H1 (cell line): ENCODE results near the gene UNC80. TPM values are rescaled to one million over a fixed set of nuclear protein-coding genes. Genes with fewer than 3 reads are reported as not detected.

Experiments
- ASH2L ChIP-seq: fragments of 200-600, 300-600 bp; sonication (generic); IDR thresholded peaks from one replicate; pipeline ENCODE4 v1.7.1; 2017; ENCODE audit warnings: low read length
- BCL11A ChIP-seq, 2 experiments: IDR thresholded peaks; one replicate each; pipeline ENCODE4 v1.6.1; 2011; ENCODE audit warnings: low read depth in 2 of 2, low read length in 2 of 2, mild to moderate bottlenecking in 2 of 2
- EZH2 ChIP-seq: fragments of 200-600 bp; sonication (generic); IDR thresholded peaks from 2 replicates; pipeline ENCODE4 v1.7.1; 2012; ENCODE audit warnings: low read depth, mild to moderate bottlenecking, moderate library complexity, low read length, inconsistent platforms; ENCODE audit not compliant: severe bottlenecking
- SP2 ChIP-seq: IDR thresholded peaks from 2 replicates; pipeline ENCODE4 v1.6.1; 2012; ENCODE audit warnings: mild to moderate bottlenecking, low read length, inconsistent platforms
- TAF7 ChIP-seq: optimal IDR thresholded peaks from 2 replicates; pipeline ENCODE3; 2011; ENCODE audit warnings: low read depth, mild to moderate bottlenecking, inconsistent platforms, low read length, moderate library complexity, borderline replicate concordance
- polyA plus RNA-seq, 7 experiments: library from polyadenylated mRNA; depleted of rRNA in 3 of 7; stranded (reverse) in 5 of 7; unstranded in 2 of 7; fragments of >200 nt in 5 of 7; fragments of 200-250 nt in 2 of 7; gene quantifications; 1 replicate in 5 of 7; 2 replicates in 1 of 7; 4 replicates in 1 of 7; pipeline versions ENCODE4 v1.2.1 to v1.2.3, GENCODE V29; 2011 to 2013; ENCODE audit warnings: missing spikeins in 2 of 7, mixed read lengths in 2 of 7
- total RNA-seq: library from RNA; stranded (reverse); fragmentation: NEBNext Ultra II Directional; extraction: Animal tissue kit (Norgen Biotek cat#: 25700); gene quantifications from 2 replicates; pipeline ENCODE4 v1.2.1, GENCODE V29; 2021
- TF ChIP-seq, protein P1 (sequence below): fragments of 300-600 bp; sonication (generic); IDR thresholded peaks from 2 replicates; pipeline ENCODE4 v1.7.1; 2012; ENCODE audit warnings: low read length, moderate library complexity, mild to moderate bottlenecking, inconsistent platforms; ENCODE audit not compliant: insufficient replicate concordance

The UNC80 gene
- total and polyA plus RNA-seq, 2 of the 8 experiments (the other 6 are each of a cell fraction or from before 2014, with no cell fraction given) = 0.53 to 0.56 TPM

DNA sequence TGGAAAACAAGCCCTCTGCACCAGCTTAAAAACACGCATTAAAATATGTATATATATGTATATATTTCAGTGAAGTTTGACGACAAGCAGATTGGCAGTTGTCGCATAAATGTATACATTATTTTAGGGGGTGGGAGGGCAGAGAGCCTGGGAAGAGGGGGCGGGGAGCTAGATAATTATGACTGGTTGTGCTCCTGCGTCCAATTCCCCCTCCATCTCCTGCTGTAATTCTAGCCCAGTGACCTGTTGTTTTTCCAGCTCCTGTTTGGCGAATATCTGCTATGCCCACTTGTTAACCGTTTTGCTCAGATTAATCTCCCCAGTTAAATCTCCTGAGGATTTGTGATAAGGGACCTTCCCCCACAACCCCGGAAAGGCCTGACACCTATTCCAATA is 656 bp downstream of the UNC80 start (continued):
- TF ChIP-seq EZH2 (no peak), TAF7 (no peak), ASH2L (no peak), BCL11A (IDR thresholded peaks at IDR 0.05; ENCODE audit: low read depth in 2 of 2, low read length in 2 of 2) (no peak), SP2 (no peak)
- TF ChIP-seq, protein P1, sequence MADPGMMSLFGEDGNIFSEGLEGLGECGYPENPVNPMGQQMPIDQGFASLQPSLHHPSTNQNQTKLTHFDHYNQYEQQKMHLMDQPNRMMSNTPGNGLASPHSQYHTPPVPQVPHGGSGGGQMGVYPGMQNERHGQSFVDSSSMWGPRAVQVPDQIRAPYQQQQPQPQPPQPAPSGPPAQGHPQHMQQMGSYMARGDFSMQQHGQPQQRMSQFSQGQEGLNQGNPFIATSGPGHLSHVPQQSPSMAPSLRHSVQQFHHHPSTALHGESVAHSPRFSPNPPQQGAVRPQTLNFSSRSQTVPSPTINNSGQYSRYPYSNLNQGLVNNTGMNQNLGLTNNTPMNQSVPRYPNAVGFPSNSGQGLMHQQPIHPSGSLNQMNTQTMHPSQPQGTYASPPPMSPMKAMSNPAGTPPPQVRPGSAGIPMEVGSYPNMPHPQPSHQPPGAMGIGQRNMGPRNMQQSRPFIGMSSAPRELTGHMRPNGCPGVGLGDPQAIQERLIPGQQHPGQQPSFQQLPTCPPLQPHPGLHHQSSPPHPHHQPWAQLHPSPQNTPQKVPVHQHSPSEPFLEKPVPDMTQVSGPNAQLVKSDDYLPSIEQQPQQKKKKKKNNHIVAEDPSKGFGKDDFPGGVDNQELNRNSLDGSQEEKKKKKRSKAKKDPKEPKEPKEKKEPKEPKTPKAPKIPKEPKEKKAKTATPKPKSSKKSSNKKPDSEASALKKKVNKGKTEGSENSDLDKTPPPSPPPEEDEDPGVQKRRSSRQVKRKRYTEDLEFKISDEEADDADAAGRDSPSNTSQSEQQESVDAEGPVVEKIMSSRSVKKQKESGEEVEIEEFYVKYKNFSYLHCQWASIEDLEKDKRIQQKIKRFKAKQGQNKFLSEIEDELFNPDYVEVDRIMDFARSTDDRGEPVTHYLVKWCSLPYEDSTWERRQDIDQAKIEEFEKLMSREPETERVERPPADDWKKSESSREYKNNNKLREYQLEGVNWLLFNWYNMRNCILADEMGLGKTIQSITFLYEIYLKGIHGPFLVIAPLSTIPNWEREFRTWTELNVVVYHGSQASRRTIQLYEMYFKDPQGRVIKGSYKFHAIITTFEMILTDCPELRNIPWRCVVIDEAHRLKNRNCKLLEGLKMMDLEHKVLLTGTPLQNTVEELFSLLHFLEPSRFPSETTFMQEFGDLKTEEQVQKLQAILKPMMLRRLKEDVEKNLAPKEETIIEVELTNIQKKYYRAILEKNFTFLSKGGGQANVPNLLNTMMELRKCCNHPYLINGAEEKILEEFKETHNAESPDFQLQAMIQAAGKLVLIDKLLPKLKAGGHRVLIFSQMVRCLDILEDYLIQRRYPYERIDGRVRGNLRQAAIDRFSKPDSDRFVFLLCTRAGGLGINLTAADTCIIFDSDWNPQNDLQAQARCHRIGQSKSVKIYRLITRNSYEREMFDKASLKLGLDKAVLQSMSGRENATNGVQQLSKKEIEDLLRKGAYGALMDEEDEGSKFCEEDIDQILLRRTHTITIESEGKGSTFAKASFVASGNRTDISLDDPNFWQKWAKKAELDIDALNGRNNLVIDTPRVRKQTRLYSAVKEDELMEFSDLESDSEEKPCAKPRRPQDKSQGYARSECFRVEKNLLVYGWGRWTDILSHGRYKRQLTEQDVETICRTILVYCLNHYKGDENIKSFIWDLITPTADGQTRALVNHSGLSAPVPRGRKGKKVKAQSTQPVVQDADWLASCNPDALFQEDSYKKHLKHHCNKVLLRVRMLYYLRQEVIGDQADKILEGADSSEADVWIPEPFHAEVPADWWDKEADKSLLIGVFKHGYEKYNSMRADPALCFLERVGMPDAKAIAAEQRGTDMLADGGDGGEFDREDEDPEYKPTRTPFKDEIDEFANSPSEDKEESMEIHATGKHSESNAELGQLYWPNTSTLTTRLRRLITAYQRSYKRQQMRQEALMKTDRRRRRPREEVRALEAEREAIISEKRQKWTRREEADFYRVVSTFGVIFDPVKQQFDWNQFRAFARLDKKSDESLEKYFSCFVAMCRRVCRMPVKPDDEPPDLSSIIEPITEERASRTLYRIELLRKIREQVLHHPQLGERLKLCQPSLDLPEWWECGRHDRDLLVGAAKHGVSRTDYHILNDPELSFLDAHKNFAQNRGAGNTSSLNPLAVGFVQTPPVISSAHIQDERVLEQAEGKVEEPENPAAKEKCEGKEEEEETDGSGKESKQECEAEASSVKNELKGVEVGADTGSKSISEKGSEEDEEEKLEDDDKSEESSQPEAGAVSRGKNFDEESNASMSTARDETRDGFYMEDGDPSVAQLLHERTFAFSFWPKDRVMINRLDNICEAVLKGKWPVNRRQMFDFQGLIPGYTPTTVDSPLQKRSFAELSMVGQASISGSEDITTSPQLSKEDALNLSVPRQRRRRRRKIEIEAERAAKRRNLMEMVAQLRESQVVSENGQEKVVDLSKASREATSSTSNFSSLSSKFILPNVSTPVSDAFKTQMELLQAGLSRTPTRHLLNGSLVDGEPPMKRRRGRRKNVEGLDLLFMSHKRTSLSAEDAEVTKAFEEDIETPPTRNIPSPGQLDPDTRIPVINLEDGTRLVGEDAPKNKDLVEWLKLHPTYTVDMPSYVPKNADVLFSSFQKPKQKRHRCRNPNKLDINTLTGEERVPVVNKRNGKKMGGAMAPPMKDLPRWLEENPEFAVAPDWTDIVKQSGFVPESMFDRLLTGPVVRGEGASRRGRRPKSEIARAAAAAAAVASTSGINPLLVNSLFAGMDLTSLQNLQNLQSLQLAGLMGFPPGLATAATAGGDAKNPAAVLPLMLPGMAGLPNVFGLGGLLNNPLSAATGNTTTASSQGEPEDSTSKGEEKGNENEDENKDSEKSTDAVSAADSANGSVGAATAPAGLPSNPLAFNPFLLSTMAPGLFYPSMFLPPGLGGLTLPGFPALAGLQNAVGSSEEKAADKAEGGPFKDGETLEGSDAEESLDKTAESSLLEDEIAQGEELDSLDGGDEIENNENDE = no peak
